IMR-90 (cell line): ENCODE measurements around the gene ZNRF4. TPM values are rescaled to one million over a fixed set of nuclear protein-coding genes. Genes with fewer than 3 reads are reported as not detected.

Source experiments
- ATAC-seq: fragments of 200-7000 bp; cut with Tn5 transposase; 2 replicates; pipeline ENCODE4 v1.9.1; 2020; ENCODE audit warnings: low read depth, mild to moderate bottlenecking, moderate library complexity
- BruUV-seq: library from RNA; stranded (reverse); fragments of 400-500 nt; replicated peaks from 2 replicates; lab custom pipeline; 2021; lab: Mats Ljungman, UMichigan
- CTCF ChIA-PET: fragments of 300-600 bp; formaldehyde crosslinking; extraction: SDS; loops from one replicate; lab custom pipeline; 2021; ENCODE audit warnings: antibody characterized with exemption; lab: Yijun Ruan, JAX
- POLR2A ChIA-PET: fragments of 300-600 bp; sonication (Branson Sonifier 250); formaldehyde crosslinking; loops from one replicate; lab custom pipeline; 2022; ENCODE audit warnings: antibody characterized with exemption; ENCODE audit not compliant: unreplicated experiment; lab: Charles Lee
- DNase-seq: peaks from one replicate; pipeline ENCODE4 v3.0.0; 2013
- H2AFZ ChIP-seq: replicated peaks from 2 replicates; pipeline ENCODE3; 2013; ENCODE audit warnings: low read length, mild to moderate bottlenecking; ENCODE audit not compliant: poor library complexity
- H2AK5ac ChIP-seq: 2 replicates; pipeline ENCODE4 v1.6.1; 2013; ENCODE audit warnings: low read depth, low read length, inconsistent platforms
- H2AK9ac ChIP-seq: replicated peaks from 2 replicates; pipeline ENCODE3; 2013; ENCODE audit warnings: mild to moderate bottlenecking, low read depth, low read length, moderate library complexity; ENCODE audit not compliant: poor library complexity
- H2BK120ac ChIP-seq: 2 replicates; pipeline ENCODE4 v1.6.1; 2013; ENCODE audit warnings: low read depth, low read length, inconsistent platforms
- H2BK15ac ChIP-seq: 3 replicates; pipeline ENCODE4 v1.6.1; 2013; ENCODE audit warnings: low read depth, low read length, inconsistent platforms
- H2BK20ac ChIP-seq: 2 replicates; pipeline ENCODE4 v1.6.1; 2013; ENCODE audit warnings: low read depth, mild to moderate bottlenecking, inconsistent platforms, low read length, moderate library complexity
- H2BK5ac ChIP-seq: 2 replicates; pipeline ENCODE4 v1.6.1; 2013; ENCODE audit warnings: mild to moderate bottlenecking, low read depth, low read length, inconsistent platforms; ENCODE audit not compliant: poor library complexity, severe bottlenecking
- H3K14ac ChIP-seq: replicated peaks from 2 replicates; pipeline ENCODE4 v1.6.1; 2013; ENCODE audit warnings: low read depth, low read length, inconsistent platforms
- H3K18ac ChIP-seq: 2 replicates; pipeline ENCODE4 v1.6.1; 2013; ENCODE audit warnings: low read depth, low read length, control low read depth
- H3K23ac ChIP-seq: 2 replicates; pipeline ENCODE4 v1.6.1; 2013; ENCODE audit warnings: low read depth, low read length, inconsistent platforms
- H3K27ac ChIP-seq: 2 replicates; pipeline ENCODE4 v1.5.1; 2013; ENCODE audit warnings: mild to moderate bottlenecking, control low read depth, low read length; ENCODE audit not compliant: insufficient read depth
- H3K27me3 ChIP-seq: 2 replicates; pipeline ENCODE4 v1.6.1; 2013; ENCODE audit warnings: low read length; ENCODE audit not compliant: control insufficient read depth, insufficient read depth
- H3K36me3 ChIP-seq: 2 replicates; pipeline ENCODE4 v1.6.1; 2013; ENCODE audit warnings: low read length, mixed read lengths; ENCODE audit not compliant: control insufficient read depth, insufficient read depth
- H3K4ac ChIP-seq: 2 replicates; pipeline ENCODE4 v1.6.1; 2013; ENCODE audit warnings: low read depth, low read length, inconsistent platforms
- H3K4me1 ChIP-seq: 2 replicates; pipeline ENCODE4 v1.6.1; 2013; ENCODE audit warnings: low read length, mixed read lengths; ENCODE audit not compliant: control insufficient read depth, insufficient read depth
- H3K4me2 ChIP-seq: 2 replicates; pipeline ENCODE4 v1.6.1; 2013; ENCODE audit warnings: low read depth, mild to moderate bottlenecking, control low read depth, low read length, moderate library complexity
- H3K4me3 ChIP-seq: 2 replicates; pipeline ENCODE4 v1.5.1; 2013; ENCODE audit warnings: low read depth, mild to moderate bottlenecking, control low read depth, low read length, moderate library complexity; ENCODE audit not compliant: insufficient read depth
- H3K56ac ChIP-seq: 2 replicates; pipeline ENCODE4 v1.6.1; 2013; ENCODE audit warnings: low read length, inconsistent platforms; ENCODE audit not compliant: insufficient read depth; ENCODE audit errors: extremely low read depth
- H3K79me1 ChIP-seq, 2 experiments: 2 replicates each; pipeline ENCODE4 v1.6.1; 2013; ENCODE audit warnings: low read length in 2 of 2, inconsistent platforms in 1 of 2, low read depth in 1 of 2
- H3K9ac ChIP-seq: 2 replicates; pipeline ENCODE4 v1.6.1; 2013; ENCODE audit warnings: low read depth, low read length, control low read depth
- H3K9me1 ChIP-seq: 2 replicates; pipeline ENCODE4 v1.6.1; 2013; ENCODE audit warnings: low read length, inconsistent platforms; ENCODE audit not compliant: insufficient read depth
- H3K9me3 ChIP-seq: 2 replicates; pipeline ENCODE4 v1.6.1; 2013; ENCODE audit warnings: low read length; ENCODE audit not compliant: control insufficient read depth, insufficient read depth
- H4K20me1 ChIP-seq: 2 replicates; pipeline ENCODE4 v1.6.1; 2013; ENCODE audit warnings: low read length, inconsistent platforms; ENCODE audit not compliant: insufficient read depth
- H4K5ac ChIP-seq: 2 replicates; pipeline ENCODE4 v1.6.1; 2013; ENCODE audit warnings: mild to moderate bottlenecking, low read depth, low read length, control low read depth
- H4K8ac ChIP-seq, 2 experiments: 2 replicates each; pipeline ENCODE4 v1.6.1; 2013; ENCODE audit warnings: low read depth in 2 of 2, low read length in 2 of 2, control low read depth in 1 of 2, inconsistent platforms in 1 of 2
- H4K91ac ChIP-seq: 2 replicates; pipeline ENCODE4 v1.6.1; 2013; ENCODE audit warnings: low read depth, low read length, inconsistent platforms; ENCODE audit not compliant: insufficient read depth
- BHLHE40 ChIP-seq: fragments of 150-350 bp; IDR thresholded peaks from 2 replicates; pipeline ENCODE4 v1.6.1; 2016; ENCODE audit warnings: mild to moderate bottlenecking, low read depth, low read length
- USF2 ChIP-seq: fragments of 150-350 bp; IDR thresholded peaks from 2 replicates; pipeline ENCODE4 v1.6.1; 2017; ENCODE audit warnings: mild to moderate bottlenecking, antibody characterized with exemption, low read length, low read depth
- WGBS, 2 experiments: methylation state at CpG; one replicate each; pipeline versions ENCODE4 v1.1.5 to v1.1.7; 2013; ENCODE audit warnings: missing lambda C conversion rate in 2 of 2; ENCODE audit not compliant: insufficient read length in 1 of 2; ENCODE audit errors: extremely low coverage in 2 of 2; 5-methylcytosine and 5-hydroxymethylcytosine counted together
- dilution Hi-C: fragments of 300-500 bp; cut with HindIII; formaldehyde crosslinking; loops from one replicate; pipeline ENCODE4 v1.14.3; 2018; ENCODE audit warnings: low sequenced_read_pairs; ENCODE audit not compliant: unreplicated experiment
- in situ Hi-C: fragments of 300-500 bp; cut with MboI; formaldehyde crosslinking; loops from 3 replicates; pipeline ENCODE4 v1.14.3; 2019; ENCODE audit warnings: low sequenced_read_pairs, inconsistent platforms, mixed read lengths
- intact Hi-C: fragments of 100-400 bp; cut with micrococcal nuclease; formaldehyde crosslinking; loops from 2 replicates; pipeline ENCODE4 v1.10.0; 2022
- polyA plus RNA-seq, 3 experiments: library from polyadenylated mRNA; depleted of rRNA; stranded (reverse); fragments of >200 nt; gene quantifications; 2 replicates each; pipeline ENCODE4 v1.2.3, GENCODE V29; 2012; ENCODE audit warnings: low replicate concordance in 1 of 3
- total RNA-seq: library from RNA; depleted of rRNA; stranded (reverse); fragments of >200 nt; gene quantifications from 2 replicates; pipeline ENCODE4 v1.2.3, GENCODE V29; 2012

Gene ZNRF4
- total and polyA plus RNA-seq, 2 of the 4 experiments (the other 2 are of a cell fraction): not detected

- in situ Hi-C loops: no loop called here
- H3K27me3 ChIP-seq: peaks cover 12% of the 10 kb centered on the region
- H2BK120ac ChIP-seq: no peak overlapping the region
- 64% methylated on average over 6 of the region's 16 CpGs; no CpG with 5 or more reads in 1 of the 2 experiments for WGBS, 2 experiments
- H3K4me2 ChIP-seq: no peak overlapping the region
- intact Hi-C loops: no loop called here
- H3K36me3 ChIP-seq: no peaks in the 10 kb centered on the region
- no peak overlapping the region for H2AK9ac ChIP-seq
- POLR2A ChIA-PET: no interaction called here
- no peaks in the 10 kb centered on the region for H3K9me1 ChIP-seq
- ATAC-seq: no peak
- H2BK15ac ChIP-seq: no peak overlapping the region
- no peak overlapping the region for H3K9ac ChIP-seq
- H4K5ac ChIP-seq: no peak overlapping the region
- peak; percentile 20 for DNase-seq
- H4K8ac ChIP-seq: no peak overlapping the region
- dilution Hi-C loops: no loop called here
- H3K14ac ChIP-seq: no peak overlapping the region
- CTCF ChIA-PET: interaction anchor here (0.5 kb wide), 1 partner anchor 134 kb away, joined by 4 read pairs; no protein-coding TSS in a partner anchor
- H3K23ac ChIP-seq: no peak overlapping the region
- no peak overlapping the region for H3K56ac ChIP-seq
- H3K27ac ChIP-seq: no peak overlapping the region
- no peak overlapping the region for H2BK5ac ChIP-seq
- H2AFZ ChIP-seq: no peak overlapping the region
- no peaks in the 10 kb centered on the region for H4K20me1 ChIP-seq
- H3K9me3 ChIP-seq: peaks cover 5% of the 10 kb centered on the region; the same call in 1 of the 2 replicates
- no peaks in the 10 kb centered on the region for H3K4me1 ChIP-seq
- H3K4me3 ChIP-seq: no peak overlapping the region
- H2BK20ac ChIP-seq: no peak overlapping the region
- H3K79me1 ChIP-seq: no peaks in the 10 kb centered on the region
- no TSS peak for BruUV-seq
- H4K91ac ChIP-seq: no peak overlapping the region
- no peak overlapping the region for H3K18ac ChIP-seq
- H2AK5ac ChIP-seq: no peak overlapping the region
- TF ChIP-seq USF2: peak; percentile 84
- TF ChIP-seq BHLHE40: no peak
- no peak overlapping the region for H3K4ac ChIP-seq
Observed at GRCh38 chr19:5452594-5453565, 2.3 kb upstream of the ZNRF4 start.
